ENCODE data around the gene KRTAP1-5.

DNA sequence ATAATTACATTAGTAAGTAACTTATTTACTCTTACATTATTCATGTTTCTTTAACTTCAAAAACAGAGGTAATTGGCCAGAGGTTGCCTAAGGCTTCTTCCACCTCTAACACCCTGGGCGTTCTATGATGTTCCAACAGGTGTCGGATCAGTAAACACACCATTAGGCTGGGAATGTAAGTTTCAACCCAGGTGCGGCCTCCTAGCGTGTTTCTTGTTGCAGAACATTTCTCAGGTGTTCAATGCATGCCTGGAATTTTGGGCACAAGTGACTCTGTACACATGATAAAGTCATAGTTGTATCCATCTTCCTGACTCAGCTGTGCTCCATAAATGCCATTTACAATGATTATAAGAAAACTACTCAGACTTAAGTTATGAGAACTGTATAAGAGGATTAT is 27.0 kb upstream of the KRTAP1-5 start:
- no peak for TF ChIP-seq EZH2phosphoT487 (IDR thresholded peaks at IDR 0.05; ENCODE audit: low read depth, severe bottlenecking, unreplicated experiment)
- TF ChIP-seq, protein P1, sequence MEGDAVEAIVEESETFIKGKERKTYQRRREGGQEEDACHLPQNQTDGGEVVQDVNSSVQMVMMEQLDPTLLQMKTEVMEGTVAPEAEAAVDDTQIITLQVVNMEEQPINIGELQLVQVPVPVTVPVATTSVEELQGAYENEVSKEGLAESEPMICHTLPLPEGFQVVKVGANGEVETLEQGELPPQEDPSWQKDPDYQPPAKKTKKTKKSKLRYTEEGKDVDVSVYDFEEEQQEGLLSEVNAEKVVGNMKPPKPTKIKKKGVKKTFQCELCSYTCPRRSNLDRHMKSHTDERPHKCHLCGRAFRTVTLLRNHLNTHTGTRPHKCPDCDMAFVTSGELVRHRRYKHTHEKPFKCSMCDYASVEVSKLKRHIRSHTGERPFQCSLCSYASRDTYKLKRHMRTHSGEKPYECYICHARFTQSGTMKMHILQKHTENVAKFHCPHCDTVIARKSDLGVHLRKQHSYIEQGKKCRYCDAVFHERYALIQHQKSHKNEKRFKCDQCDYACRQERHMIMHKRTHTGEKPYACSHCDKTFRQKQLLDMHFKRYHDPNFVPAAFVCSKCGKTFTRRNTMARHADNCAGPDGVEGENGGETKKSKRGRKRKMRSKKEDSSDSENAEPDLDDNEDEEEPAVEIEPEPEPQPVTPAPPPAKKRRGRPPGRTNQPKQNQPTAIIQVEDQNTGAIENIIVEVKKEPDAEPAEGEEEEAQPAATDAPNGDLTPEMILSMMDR (IDR thresholded peaks at IDR 0.05; ENCODE audit: poor library complexity): no peak

Measured in hepatocyte (in vitro differentiated cells).